Hematopoietic multipotent progenitor cell treated with erythropoietin and hydrocortisone succinate and interleukin-3 and kit ligand, for 6 days (in vitro differentiated cells): ENCODE measurements around the gene CTSK.
"Not testable (repeated sequence)": the region's sequence is repeated elsewhere in the genome, so short reads cannot be mapped to it uniquely, and the experiment has no call there.

Experiments used
- DNase-seq: peaks from one replicate; pipeline ENCODE4 v3.0.0-alpha.2; 2015

Gene CTSK

DNA sequence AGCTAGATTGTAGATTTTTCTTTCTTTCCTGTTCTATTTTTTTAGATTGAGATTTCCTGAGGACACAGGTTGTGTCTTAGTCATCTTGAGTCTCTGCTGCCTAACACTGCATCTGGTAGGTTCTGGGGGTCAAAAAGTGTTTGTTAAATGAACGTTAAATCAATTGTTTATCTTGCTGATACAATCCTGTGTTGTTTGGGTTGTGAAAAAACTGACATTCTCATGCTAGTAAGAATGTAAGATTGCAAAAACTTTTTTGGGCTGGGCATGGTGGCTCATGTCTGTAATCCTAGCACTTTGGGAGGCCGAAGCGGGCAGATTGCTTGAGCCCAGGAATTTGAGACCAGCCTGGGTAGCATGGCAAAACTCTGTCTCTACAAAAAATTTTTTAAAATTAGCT lies 3.4 kb downstream of the CTSK start:
- DNase-seq = no peak

DNA sequence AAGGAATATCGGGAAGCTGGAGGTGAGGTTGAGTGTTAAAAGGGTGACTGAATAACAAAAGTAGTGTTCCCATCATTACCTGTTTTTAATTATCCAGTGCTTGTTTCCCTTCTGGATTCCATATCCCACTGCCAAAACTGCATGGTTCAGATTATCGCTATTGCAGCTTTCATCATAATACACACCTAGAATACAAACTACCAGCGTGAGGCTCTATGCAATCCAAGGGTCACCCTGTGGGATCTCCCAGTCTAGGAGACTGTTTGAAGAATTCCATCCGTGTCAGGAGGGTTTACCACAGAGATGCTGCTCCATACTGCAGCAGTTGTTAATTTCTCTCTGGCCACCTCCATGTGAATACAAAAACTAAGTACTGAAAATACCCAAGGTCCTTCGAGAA lies 9.0 kb downstream of the CTSK start:
- no peak for DNase-seq

DNA sequence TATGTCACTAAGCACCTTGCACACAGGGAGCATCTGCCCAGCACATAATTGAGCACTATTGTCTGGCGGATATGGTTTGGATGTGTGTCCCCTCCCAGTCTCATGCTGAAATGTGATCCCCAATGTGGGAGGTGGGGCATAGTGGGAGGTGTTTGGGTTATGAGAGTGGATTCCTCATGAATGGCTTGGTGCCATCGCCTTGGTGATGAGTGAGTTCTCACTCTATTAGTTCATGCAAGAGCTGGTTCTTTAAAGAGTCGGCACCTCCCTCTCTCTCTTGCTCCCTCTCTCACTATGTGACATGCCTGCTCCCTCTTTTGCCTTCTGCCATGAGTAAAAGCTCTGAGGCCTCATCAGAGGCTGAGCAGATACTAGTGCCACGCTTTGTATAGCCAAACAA lies 9.5 kb downstream of the CTSK start:
- DNase-seq = no peak

DNA sequence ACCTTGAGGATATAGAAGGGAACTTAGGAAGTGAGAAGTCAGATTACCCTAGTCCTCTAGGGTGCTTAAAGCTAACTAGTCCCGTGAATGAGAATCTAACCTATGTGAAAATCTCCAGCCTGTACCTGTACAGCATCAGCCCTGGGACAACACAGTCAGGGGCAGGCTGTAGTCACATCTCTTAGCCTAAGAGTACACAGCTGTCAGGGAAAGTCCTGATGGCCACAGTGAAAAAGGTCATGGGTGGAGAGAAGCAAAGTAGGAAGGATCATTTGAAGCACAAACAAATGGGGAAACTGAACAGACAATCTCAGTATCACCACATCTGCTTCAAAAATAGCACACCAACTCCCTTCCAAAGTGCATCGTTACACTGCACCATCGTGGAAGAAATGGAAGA lies 11.7 kb downstream of the CTSK start:
- DNase-seq = no peak

DNA sequence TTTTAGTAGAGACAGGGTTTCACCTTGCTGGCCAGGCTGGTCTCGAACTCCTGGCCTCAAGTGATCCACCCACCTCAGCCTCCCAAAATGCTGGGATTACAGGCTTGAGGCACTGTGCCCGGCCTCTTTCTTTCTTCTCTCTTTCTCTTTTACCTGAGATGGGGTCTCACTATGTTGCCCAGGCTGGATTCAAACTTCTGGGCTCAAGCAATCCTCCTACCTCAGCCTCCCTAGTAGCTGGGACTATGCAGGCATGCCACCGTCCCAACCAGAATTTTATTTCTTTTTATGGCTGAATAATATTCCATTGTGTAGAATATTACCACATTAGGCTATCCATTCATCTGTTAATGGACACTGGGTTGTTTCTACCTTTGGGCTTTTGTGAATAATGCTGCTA lies 14.3 kb downstream of the CTSK start:
- not testable (repeated sequence) for DNase-seq

DNA sequence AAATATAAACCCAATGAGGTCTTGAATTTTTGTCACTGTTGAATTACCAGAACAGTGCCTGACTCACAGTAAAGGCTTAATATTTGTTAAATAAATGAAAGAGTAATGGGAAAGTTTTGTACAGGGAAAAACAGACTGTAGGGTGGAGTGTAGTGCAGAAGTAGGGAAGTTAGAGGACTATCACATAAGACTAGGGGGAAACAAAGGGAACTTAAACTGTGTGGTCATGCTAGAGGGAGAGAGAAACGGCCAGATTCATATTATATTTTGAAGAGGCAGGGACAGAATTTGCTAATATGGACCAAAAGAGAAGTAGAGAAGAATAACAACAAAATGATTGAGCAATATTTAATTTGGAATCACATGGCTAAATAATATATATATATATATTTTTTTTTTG lies 14.8 kb downstream of the CTSK start:
- DNase-seq = no peak

DNA sequence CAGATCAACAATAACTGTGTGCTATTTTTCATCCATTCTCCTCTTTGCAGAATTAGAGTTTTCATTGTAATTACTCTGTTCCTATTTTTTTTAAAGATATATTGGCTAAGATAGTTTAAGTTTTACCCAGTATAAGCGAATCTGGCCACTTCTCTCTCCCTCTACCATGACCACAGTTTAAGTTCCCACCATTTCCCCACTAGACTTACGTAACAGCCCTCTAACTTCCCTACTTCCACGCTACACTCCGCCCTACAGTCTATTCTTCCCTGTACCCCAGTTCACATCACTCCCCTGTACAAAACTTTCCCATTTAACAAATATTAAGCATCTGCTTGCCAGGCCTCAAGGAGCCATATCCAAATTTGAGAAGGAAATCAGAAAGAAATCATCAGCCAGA lies 16.5 kb downstream of the CTSK start:
- DNase-seq = no peak

DNA sequence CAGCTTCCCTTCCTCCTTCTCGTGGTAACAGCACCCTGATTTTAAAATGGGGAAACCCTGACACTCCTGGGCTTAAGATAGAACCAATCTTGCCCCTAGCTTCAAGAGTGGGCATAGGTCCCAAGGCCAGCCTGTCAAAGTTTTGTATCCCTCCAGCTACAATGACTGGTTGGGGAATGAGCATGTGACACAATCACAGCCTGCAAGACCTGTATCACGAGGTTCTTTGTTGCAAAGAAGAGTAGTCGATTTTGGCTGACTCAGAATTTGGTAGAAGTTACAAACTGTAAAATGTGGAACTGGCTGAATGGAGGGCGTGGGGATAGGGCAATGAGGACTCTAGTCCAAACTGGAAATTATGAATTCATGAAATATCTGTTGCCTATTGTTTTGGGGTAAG lies 18.7 kb downstream of the CTSK start:
- DNase-seq = no peak

DNA sequence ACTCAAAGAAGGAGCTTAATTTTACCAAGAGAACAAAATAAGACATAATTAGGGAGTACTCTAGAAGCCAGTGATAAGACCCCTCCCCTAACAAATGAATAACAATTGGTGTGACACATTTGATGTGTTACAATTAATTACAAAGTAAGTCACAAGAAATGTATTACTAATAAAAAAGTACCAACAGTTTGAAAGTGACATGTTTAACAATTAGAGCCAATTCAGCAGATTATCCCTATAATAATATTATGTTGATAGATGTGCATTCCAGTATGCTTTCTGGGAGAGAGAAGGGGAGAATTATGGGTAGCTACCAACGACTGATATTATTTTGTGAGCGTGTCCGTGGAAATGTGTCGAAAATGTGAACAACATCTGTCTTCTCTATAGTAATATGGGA lies 19.1 kb downstream of the CTSK start:
- no peak for DNase-seq

DNA sequence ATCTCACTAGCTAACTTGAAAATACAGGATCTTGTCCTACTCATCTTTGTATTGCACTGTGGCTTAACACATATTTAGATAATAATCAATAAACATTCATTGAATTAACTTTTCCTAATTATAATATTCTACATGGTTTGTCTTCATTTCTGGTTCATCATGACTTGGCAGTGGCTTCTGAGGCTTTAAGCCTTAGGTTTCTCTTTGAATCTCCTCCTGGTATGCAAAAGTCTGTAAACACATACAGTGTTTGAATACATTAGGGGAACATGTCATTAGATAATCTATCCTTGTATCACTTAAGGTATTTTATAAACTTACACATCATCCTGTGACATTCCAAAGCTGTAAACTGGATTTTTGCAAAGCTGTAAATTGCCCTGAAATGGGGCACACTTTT lies 20.6 kb downstream of the CTSK start:
- no peak for DNase-seq

DNA sequence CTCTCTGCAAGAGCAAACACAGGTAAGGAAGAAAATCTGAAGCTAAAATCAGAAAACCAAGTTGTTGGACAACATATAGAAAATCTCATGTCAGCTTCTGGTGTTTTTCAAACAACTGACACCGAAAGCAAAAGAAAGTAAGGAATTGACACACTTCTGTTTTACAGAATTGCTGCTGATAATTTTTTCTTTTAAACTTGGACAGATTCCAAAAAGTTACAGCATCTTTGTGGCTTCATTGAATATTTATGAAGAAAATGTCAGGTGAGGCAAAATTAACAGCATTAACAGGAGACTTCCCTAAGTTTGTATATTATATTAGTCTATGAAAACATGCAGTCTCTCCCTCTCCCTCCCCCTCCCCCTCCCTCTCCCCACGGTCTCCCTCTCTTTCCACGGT lies 27.6 kb downstream of the CTSK start:
- no peak for DNase-seq

DNA sequence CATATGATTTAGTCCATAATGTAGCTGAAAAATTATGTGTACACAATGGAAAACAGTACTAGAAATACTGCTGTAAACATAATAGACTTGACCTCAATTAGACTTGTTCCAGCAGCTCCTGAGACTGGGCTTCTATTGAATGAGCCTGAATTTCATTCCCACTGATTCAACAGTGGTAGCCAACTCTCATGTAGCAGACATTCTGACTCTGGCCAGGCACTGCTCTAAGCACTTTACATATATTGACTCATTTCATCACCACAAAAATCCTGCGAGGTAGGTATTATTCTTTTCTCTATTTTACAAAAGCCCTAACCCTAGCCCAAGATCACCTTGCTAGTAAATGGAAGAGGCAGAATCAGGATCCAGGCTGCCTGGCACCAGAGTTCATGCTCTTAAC lies 29.7 kb downstream of the CTSK start:
- no peak for DNase-seq

DNA sequence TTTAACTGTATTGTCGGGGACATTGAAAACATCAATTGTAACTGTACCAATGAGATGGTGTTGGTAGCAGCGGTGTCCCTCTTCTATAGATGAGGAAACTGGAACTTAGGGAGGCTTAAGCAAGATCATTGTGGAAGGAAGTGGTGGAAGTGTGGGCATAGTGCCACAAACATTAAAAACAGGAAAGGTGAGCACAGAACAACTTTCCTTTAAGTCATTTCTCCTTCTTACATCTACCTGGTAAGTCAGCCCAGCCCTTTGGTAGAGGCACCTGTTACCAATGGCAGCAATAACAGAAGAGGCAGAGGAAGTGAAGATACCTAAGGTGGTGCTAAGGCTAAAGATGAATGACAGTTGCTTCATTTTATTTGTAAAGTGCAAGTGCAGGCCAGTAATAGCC lies 30.5 kb downstream of the CTSK start:
- DNase-seq = no peak

DNA sequence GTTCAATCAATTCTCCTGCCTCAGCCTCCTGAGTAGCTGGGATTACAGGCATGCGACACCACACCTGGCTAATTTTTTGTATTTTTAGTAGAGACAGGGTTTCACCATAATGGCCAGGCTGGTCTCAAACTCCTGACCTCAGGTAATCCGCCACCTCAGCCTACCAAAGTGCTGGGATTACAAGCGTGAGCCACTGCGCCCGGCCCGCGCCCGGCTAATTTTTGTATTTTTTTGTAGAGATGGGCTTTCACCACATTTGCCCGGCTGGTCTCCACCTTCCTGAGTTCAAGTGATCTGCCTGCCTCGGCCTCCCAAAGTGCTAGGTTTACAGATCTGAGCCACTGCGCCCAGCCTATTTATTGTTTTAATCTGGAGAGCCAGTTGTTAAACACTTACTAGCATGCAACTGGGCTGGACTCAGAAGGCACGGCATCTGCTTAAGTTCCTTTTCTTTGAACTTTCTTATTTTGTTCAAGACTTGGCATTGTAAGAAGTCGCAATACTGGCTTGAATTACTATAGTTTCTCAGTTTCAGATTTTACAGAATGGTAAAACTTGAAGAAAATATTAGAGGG lies 32.0 kb downstream of the CTSK start:
- DNase-seq = not testable (repeated sequence)

DNA sequence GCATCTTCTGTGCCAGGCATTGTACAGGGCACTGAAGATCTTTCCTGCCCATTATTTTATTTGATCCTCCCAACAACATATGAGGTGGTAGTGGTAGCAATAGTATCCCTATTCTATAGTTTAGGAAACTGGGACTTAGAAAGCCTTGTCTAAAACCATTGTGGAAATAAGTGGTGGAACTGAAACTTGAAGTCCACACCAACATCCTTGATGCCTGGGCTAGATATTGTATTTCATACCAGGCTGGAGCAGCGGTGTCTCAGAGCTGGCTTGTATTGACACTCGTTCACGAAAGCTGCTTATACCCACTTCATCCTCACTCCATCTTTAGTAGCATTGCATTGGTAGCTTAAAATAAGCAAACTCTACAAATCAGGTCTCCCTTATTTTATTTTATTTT lies 32.8 kb downstream of the CTSK start:
- DNase-seq = no peak

DNA sequence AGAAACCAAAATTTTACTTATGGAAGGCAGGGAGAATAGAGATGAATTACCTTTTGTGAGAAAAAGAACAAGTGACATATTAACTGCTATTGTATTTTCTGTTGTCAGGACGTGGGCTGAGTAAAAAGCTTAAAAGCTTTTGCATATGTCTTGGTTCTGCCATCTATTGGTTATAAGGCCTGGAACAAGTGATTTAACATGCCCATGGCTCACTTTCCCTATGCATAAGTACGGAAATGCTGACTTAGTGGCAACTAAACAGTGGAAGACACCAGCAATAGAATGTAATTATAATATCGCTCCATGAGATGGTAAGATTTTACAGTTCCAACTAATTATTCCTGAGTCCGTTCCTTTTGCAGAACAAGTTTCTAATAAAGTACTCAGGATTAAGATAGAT lies 35.7 kb downstream of the CTSK start:
- no peak for DNase-seq

DNA sequence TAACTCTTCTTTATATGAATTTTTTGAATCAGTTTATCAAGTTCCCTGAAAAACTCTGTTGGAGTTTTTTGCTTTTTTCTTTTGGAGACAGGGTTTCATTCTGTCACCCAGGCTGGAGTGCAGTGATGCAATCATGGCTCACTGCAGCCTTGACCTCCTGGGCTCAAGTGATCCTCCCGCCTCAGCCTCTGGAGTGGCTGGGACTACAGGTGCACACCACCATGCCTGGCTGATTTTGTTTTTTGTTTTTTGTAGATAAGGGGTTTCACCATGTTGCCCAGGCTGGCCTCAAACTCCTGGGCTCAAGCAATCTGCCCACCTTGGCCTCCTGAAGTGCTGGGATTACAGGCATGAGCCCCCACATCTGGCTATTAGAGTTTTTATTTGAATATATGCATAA lies 40.4 kb downstream of the CTSK start:
- not testable (repeated sequence) for DNase-seq

DNA sequence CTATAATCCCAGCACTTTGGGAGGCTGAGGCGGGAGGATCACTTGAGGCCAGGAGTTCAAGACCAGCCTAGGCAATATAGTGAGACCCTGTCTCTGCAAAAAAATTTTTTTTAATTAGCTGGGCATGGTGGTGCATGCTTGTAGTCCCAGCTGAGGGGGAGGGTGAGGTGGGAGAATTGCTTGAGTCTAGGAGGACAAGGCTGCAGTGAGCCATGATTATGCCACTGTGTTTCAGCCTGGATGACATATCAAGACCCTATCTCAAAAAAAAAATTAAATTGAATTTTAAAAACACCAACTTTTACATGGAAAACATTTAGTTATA lies 42.1 kb downstream of the CTSK start:
- not testable (repeated sequence) for DNase-seq

DNA sequence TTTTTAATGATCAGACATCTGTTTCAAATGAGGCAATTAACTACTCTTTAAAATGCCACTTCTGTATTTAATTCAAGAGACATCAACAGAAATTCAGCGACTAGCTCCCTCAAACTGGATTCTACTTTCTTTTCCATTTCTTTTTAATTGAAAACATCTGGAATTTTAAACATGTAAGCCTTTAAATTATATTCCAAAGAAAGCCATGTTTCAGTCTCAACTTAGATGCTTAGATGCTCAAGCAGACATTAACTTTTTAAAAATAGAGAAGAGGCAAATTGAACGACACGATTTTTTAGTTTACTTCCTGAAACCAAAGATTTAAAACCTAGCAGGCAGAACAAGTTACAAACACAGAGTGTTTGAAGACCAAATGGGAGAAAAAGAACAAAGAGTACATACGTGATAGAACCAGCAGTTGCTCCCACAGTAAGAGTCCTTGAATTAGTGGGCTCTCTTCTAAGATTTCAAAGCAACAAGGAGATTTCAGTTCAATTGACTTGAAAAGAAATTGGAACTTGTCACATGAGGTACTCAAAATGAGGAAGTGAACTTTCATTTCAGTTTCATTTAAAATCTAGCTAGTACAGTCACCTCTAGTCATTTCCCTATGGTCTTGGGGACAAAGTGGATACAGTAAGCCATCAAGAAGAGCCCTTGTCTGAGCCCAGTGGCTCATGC lies 42.6 kb downstream of the CTSK start, which contains the start of gene CTSS:
Gene CTSS, minus strand, starts transcription at position 483 of the 681 bp plus-strand sequence. CDS start 1,015 bp downstream, outside the sequence.
- DNase-seq = peak; percentile 76

DNA sequence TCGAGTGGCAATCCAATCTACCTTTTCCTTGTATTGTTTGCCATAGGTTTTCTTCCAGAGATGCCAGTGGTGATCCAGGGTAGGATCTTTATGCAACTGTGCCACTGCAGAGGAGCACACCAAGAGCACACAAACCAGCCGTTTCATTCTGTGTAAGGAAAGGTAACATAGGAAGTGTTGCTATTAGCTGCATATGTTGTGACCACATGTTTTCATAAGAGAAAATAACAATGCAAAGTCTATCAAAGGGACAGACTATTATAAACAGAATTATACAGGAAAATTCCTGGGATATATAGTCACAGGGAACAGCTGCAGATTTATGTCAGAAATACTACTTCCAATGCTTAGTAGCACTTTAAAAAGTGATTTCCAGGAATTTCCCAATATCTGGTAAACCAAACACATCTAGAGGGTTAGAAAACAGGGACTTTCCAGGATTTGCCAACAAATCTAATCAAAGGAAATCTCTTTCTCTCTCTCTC lies 43.4 kb downstream of the CTSK start:
- DNase-seq = peak; percentile 45

DNA sequence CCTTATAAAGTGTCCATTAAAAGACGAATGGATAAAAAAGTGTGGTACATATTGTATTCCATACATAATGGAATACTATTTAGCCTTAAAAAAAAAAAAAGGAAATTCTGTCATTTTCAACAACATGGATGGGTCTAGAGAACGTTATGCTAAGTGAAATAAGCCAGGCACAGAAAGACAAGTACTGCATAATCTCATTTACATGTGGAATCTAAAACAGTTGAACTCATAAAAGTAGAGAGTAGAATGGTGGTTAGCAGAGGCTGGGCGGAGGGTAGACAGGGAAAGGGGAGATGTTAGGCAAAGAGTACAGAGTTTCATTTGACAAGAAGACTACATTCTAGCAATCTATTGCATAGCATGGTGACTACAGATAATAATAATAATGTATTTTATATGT lies 45.0 kb downstream of the CTSK start:
- DNase-seq = no peak

DNA sequence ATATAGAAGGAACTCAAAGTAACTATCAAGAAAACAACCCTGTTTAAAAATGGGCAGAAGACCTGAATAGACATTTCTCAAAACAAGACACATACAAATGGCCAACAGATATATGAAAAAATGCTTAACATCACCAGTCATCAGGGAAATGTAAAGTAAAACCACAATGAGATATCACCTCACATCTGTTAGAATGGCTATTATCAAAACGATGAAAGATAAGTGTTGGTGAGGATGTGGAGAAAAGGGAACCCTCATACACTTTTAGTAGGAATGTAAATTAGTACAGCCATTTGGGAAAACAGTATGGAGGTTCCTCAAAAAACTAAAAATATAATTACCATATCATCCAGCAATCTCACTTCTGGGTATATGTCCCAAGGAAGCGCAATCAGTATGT lies 45.5 kb downstream of the CTSK start:
- peak; percentile 49 for DNase-seq

DNA sequence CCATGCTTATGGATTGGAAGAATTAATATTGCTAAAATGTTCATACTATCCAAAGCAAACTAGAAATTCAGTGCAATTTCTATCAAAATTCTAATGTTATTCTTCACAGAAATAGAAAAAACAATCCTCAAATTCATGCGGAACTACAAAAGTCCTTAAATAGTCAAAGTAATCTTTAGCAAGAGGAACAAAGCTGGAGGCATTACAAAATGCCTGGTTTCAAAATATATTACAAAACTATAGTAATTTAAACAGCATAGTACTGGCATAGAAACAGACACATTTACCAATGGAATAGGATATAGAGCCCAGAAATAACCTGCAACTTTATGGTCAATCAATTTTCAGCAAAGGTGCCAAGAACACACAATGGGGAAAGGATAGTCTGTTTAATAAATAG lies 46.3 kb downstream of the CTSK start:
- no peak for DNase-seq

DNA sequence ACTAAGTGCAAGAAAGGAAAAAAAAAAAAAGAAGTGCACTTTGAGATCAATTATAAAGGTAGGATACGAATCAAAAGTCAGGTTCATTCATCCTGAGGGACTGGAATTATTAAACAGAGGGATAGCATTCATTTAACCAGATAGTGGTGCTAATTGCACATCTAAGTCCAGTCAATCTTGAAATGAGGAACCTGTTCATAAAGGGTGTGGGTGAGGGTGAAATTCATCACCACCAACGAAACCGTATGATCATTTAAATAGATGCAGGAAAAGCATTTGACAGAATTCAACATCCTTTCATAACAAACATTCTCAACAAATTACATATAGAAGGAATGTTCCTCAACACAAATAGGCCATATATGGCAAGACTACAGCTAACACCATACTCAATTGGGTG lies 48.0 kb downstream of the CTSK start:
- peak; percentile 52 for DNase-seq

DNA sequence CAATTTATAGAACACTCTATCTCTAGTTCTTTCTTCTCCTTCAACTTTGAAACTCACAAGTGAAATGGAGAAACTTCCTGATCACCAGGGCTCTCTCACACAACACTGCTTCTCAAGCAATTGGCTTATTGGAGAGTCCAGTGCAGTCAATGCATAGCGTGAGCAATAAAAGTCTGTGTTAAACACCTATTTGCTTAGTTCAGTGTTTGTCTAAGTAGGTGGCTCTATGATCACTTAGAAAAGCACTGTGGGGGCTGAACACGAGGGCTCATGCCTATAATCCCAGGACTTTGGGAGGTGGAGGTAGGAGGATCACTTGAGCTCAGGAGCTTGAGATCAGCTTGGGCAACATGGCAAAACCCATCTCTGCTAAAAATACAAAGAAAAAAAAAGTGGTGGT lies 54.6 kb downstream of the CTSK start:
- DNase-seq = no peak
